Loucy (cell line): ENCODE results near the gene NR2F1.

ENCODE experiments used
- CTCF ChIP-seq: fragments of 200-600 bp; sonication (generic); conservative IDR thresholded peaks from 2 replicates; pipeline ENCODE4 v1.5.1; 2014; ENCODE audit warnings: mild to moderate bottlenecking, antibody characterized with exemption, low read length
- EZH2phosphoT487 ChIP-seq: fragments of 200-600 bp; IDR thresholded peaks from 2 replicates; pipeline ENCODE4 v1.6.1; 2018; ENCODE audit warnings: antibody characterized with exemption, mild to moderate bottlenecking, moderate library complexity, borderline replicate concordance

GRCh38 chr5:93591323-93591945, 8.4 kb downstream of the NR2F1 start:
- TF ChIP-seq CTCF, result no peak
- no peak for TF ChIP-seq EZH2phosphoT487
